Measurements from ENCODE around the gene SLC16A2. TPM values are rescaled to one million over a fixed set of nuclear protein-coding genes. Genes with fewer than 3 reads are reported as not detected.
A peak's percentile ranks its signal among the peaks of the same experiment; 100 is the strongest.

The SLC16A2 gene
- total RNA-seq, 6 experiments from 2014 or later = 40.4 to 68.5 (median 48.1) TPM

DNA sequence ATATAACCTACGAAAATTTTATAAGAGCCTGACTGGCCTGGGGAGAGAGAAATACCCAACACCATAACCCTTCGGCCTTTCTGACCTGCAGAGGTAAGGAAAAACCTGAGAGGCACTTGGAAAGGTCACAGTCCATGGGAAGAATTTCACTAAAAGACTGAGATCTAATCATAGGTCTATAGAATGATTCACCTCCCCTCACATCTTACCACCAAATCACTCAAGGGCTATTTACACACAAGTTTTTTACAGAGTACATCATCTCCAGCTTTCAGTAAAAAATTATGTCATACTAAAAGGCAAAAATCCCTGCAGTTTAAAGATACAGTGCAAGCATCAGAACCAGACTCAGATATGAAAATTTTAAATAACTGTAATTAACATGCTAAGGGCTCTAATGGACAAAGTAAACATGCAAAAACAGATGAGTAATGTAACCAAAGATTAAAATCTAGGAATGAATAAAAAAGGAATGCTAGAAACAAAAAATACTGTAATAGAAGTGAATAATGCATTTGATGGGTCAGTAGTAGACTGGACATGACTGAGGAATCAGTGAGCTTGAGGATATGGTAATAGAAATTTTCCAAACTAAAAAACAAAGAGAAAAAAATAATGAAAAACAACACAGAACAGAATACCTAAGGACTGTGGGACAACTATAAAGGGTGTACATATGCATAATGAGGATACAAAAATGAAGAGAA, 32.1 kb upstream of the SLC16A2 start:
- H3K27ac Mint-ChIP-seq = peak overlapping the region; percentile 47; the same call in 1 of the 2 replicates
- H3K27me3 Mint-ChIP-seq (ENCODE audit: insufficient read depth) = peaks cover 3% of the 10 kb centered on the region; the same call in 1 of the 2 replicates
- H3K36me3 Mint-ChIP-seq (ENCODE audit: low read depth) = no peaks in the 10 kb centered on the region
- DNase-seq = peak; percentile 39
- H3K9me3 Mint-ChIP-seq = peaks cover 5% of the 10 kb centered on the region
- H3K4me3 Mint-ChIP-seq = peak overlapping the region; percentile 27; the same call in 1 of the 2 replicates
- TF ChIP-seq CTCF (IDR thresholded peaks at IDR 0.05) = no peak
- peaks cover 14% of the 10 kb centered on the region for H3K4me1 Mint-ChIP-seq (ENCODE audit: low read depth)

GRCh38 chrX:74395556-74395955, 25.7 kb upstream of the SLC16A2 start:
- H3K4me3 Mint-ChIP-seq = no peak overlapping the region
- no peak for DNase-seq
- no peaks in the 10 kb centered on the region for H3K36me3 Mint-ChIP-seq (ENCODE audit: low read depth)
- no peaks in the 10 kb centered on the region for H3K9me3 Mint-ChIP-seq
- no peaks in the 10 kb centered on the region for H3K4me1 Mint-ChIP-seq (ENCODE audit: low read depth)
- H3K27ac Mint-ChIP-seq = no peak overlapping the region
- TF ChIP-seq CTCF (IDR thresholded peaks at IDR 0.05) = no peak
- H3K27me3 Mint-ChIP-seq (ENCODE audit: insufficient read depth) = peaks cover 1% of the 10 kb centered on the region; the same call in 1 of the 2 replicates

DNA sequence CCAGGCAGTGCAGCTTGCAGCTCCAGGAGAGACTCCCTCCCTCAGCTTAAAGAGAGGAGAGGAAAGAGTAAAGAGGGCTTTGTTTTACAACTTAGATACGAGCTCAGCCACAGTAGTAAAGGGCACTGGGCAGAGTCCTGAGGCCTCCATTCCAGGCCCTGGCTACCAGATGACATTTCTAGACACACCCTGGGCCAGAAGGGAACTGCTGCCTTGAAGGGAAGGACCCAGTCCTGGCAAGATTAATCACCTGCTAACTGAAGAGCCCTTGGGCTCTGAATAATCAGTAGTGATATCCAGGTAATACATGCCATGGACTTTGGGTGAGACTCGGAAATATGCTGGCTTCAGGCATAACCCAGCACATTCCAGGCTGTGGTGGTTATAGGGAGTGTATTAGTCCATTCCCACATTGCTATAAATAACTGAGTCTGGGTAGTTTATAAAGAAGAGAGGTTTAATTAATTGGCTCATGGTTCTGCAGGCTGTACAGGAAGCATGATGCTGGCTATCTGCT, 15.3 kb upstream of the SLC16A2 start:
- Mint-ChIP-seq H3K27me3 (ENCODE audit: insufficient read depth) (no peaks in the 10 kb centered on the region; the same call in 1 of the 2 replicates), H3K27ac (no peak overlapping the region), H3K9me3 (no peaks in the 10 kb centered on the region), H3K36me3 (ENCODE audit: low read depth) (no peaks in the 10 kb centered on the region), H3K4me3 (no peak overlapping the region), H3K4me1 (ENCODE audit: low read depth) (peaks cover 6% of the 10 kb centered on the region; the same call in 1 of the 2 replicates)
- no peak for DNase-seq
- no peak for TF ChIP-seq CTCF (IDR thresholded peaks at IDR 0.05)

DNA sequence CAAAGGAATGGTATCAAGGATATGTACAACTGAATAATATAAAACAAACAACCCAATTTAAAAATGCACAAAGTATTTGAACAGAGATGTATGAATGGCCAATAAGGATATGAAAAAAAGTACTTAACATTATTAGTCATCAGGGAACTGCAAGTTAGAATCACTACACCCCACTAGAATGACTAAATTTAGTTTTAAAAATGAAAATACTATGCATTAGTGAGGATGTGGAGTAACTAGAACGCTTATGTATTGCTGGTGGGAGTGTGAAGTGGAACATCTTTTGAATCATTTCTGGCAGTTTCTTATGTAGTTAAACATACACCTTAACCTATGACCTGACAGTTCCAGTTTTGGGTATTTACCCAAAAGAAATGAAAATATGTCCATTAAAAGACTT, 13.0 kb upstream of the SLC16A2 start:
- H3K27me3 Mint-ChIP-seq (ENCODE audit: insufficient read depth) = no peaks in the 10 kb centered on the region; the same call in 1 of the 2 replicates
- no peaks in the 10 kb centered on the region for H3K9me3 Mint-ChIP-seq
- H3K36me3 Mint-ChIP-seq (ENCODE audit: low read depth) = no peaks in the 10 kb centered on the region
- DNase-seq = no peak
- H3K4me1 Mint-ChIP-seq (ENCODE audit: low read depth) = peaks cover 6% of the 10 kb centered on the region; the same call in 1 of the 2 replicates
- no peak overlapping the region for H3K4me3 Mint-ChIP-seq
- TF ChIP-seq CTCF (IDR thresholded peaks at IDR 0.05) = no peak
- H3K27ac Mint-ChIP-seq = no peak overlapping the region

DNA sequence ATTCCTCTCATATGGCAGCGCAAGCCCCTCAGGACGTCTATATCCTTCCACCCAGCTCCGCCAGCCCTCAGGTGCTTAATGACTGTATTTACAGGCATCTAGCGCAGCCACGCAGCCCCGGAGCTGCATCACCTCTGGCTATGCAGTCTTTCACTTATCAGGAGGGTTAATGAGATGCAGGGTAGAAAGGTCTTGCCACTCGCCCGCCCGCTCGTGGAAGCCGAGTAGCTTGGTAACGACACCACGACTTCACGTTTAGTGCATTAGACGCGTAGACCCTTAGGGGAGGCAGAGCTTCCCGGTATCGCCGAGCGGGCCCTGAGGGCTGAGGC, 1.5 kb upstream of the SLC16A2 start:
- Mint-ChIP-seq H3K9me3 (no peaks in the 10 kb centered on the region), H3K4me1 (ENCODE audit: low read depth) (peaks cover 17% of the 10 kb centered on the region), H3K27me3 (ENCODE audit: insufficient read depth) (no peaks in the 10 kb centered on the region; the same call in 1 of the 2 replicates), H3K4me3 (peak overlapping the region; percentile 90), H3K27ac (peak overlapping the region; percentile 73), H3K36me3 (ENCODE audit: low read depth) (no peaks in the 10 kb centered on the region)
- no peak for DNase-seq
- no peak for TF ChIP-seq CTCF (IDR thresholded peaks at IDR 0.05)
